AG04449 (cell line): ENCODE data around the gene NDUFA5.

Source experiments
- CTCF ChIA-PET: fragments of 350-600 bp; formaldehyde crosslinking; extraction: SDS; loops from one replicate; lab custom pipeline; 2021; ENCODE audit warnings: antibody characterized with exemption; lab: Yijun Ruan, JAX
- POLR2A ChIA-PET: fragments of 400-600, 350-600 bp; formaldehyde crosslinking; extraction: SDS; loops from one replicate; lab custom pipeline; 2020; ENCODE audit warnings: antibody characterized with exemption, inconsistent platforms; lab: Yijun Ruan, JAX
- DNase-seq: peaks from one replicate; pipeline ENCODE4 v3.0.0-alpha.2; 2010; ENCODE audit warnings: low read depth, low spot score
- H3K4me3 ChIP-seq: 2 replicates; pipeline ENCODE4 v1.5.1; 2011; ENCODE audit warnings: low read depth, mild to moderate bottlenecking, control low read depth, low read length
- CTCF ChIP-seq: IDR thresholded peaks from one replicate; pipeline ENCODE4 v1.5.1; 2011; ENCODE audit warnings: mild to moderate bottlenecking, moderate library complexity, low read length, control low read depth, inconsistent platforms; ENCODE audit not compliant: insufficient read depth; ENCODE audit errors: missing control alignments

The NDUFA5 gene

GRCh38 chr7:123579416-123579815, 21.8 kb upstream of the NDUFA5 start:
- CTCF ChIA-PET, result interaction anchor here (1.0 kb wide), 1 partner anchor 122 kb away, joined by 3 read pairs; no protein-coding TSS in a partner anchor
- TF ChIP-seq CTCF, result no peak
- H3K4me3 ChIP-seq, result no peak overlapping the region
- POLR2A ChIA-PET, result no interaction called here
- no peak for DNase-seq

GRCh38 chr7:123573896-123574467, 16.4 kb upstream of the NDUFA5 start:
- POLR2A ChIA-PET, result no interaction called here
- CTCF ChIA-PET, result no interaction called here
- H3K4me3 ChIP-seq, result no peak overlapping the region
- no peak for DNase-seq
- TF ChIP-seq CTCF, result no peak

- DNase-seq, result no peak
- no peak overlapping the region for H3K4me3 ChIP-seq
- ChIA-PET CTCF (interaction anchor here (1.2 to 1.3 kb wide), 2 partner anchors 8 to 13 kb away, joined by 4 read pairs; no protein-coding TSS in a partner anchor), POLR2A (interaction anchor here (0.8 kb wide), 1 partner anchor 15 kb away, joined by 4 read pairs; the partner anchor contains the start of gene NDUFA5)
- no peak for TF ChIP-seq CTCF
Measured at GRCh38 chr7:123573341-123573740, 15.7 kb upstream of the NDUFA5 start.

GRCh38 chr7:123571684-123572083, 14.1 kb upstream of the NDUFA5 start:
- DNase-seq, result no peak
- ChIA-PET POLR2A (no interaction called here), CTCF (interaction anchor here (3.3 kb wide), 1 partner anchor 9 kb away, joined by 11 read pairs; no protein-coding TSS in a partner anchor)
- no peak overlapping the region for H3K4me3 ChIP-seq
- TF ChIP-seq CTCF, result no peak

- ChIA-PET CTCF (interaction anchor here (0.9 to 3.3 kb wide), 2 partner anchors 10 to 12 kb away, joined by 3 to 11 read pairs; no protein-coding TSS in a partner anchor), POLR2A (no interaction called here)
- no peak overlapping the region for H3K4me3 ChIP-seq
- no peak for TF ChIP-seq CTCF
- DNase-seq, result no peak
Measured at GRCh38 chr7:123571187-123571586, 13.6 kb upstream of the NDUFA5 start.

GRCh38 chr7:123570390-123571182, 13.0 kb upstream of the NDUFA5 start:
- H3K4me3 ChIP-seq, result no peak overlapping the region
- CTCF ChIA-PET, result interaction anchor here (0.9 to 3.3 kb wide), 2 partner anchors 10 to 12 kb away, joined by 3 to 11 read pairs; no protein-coding TSS in a partner anchor
- TF ChIP-seq CTCF, result no peak
- no peak for DNase-seq
- POLR2A ChIA-PET, result no interaction called here
